ENCODE measurements around the gene GIMAP6. TPM values are rescaled to one million over a fixed set of nuclear protein-coding genes. Genes with fewer than 3 reads are reported as not detected.

The GIMAP6 gene
- total RNA-seq, 1 experiment from 2014 or later = not detected

GRCh38 chr7:150648353-150649079, 16.3 kb upstream of the GIMAP6 start:
- H3K27me3 Mint-ChIP-seq (ENCODE audit: insufficient read depth, unreplicated experiment) = no peaks in the 10 kb centered on the region
- H3K36me3 Mint-ChIP-seq (ENCODE audit: insufficient read depth, unreplicated experiment) = no peaks in the 10 kb centered on the region
- no peak overlapping the region for H3K27ac Mint-ChIP-seq (ENCODE audit: low read depth, unreplicated experiment)
- POLR2A ChIA-PET = no interaction called here
- H3K9me3 Mint-ChIP-seq (ENCODE audit: unreplicated experiment) = no peaks in the 10 kb centered on the region
- CTCF ChIA-PET = interaction anchor here (0.7 kb wide), 1 partner anchor 73 kb away, joined by 4 read pairs; no protein-coding TSS in a partner anchor
- BruUV-seq (replicated peaks) = no TSS peak
- H3K4me1 Mint-ChIP-seq (ENCODE audit: insufficient read depth, unreplicated experiment) = no peaks in the 10 kb centered on the region
- no peak overlapping the region for H3K4me3 Mint-ChIP-seq (ENCODE audit: unreplicated experiment)
- no peak for DNase-seq (ENCODE audit: unreplicated experiment)
- intact Hi-C loops (cut with micrococcal nuclease) = no loop called here
- no peak for TF ChIP-seq CTCF (IDR thresholded peaks at IDR 0.05; ENCODE audit: unreplicated experiment)

GRCh38 chr7:150645259-150646020, 13.3 kb upstream of the GIMAP6 start:
- no peak overlapping the region for H3K27ac Mint-ChIP-seq (ENCODE audit: low read depth, unreplicated experiment)
- no peaks in the 10 kb centered on the region for H3K4me1 Mint-ChIP-seq (ENCODE audit: insufficient read depth, unreplicated experiment)
- no peaks in the 10 kb centered on the region for H3K27me3 Mint-ChIP-seq (ENCODE audit: insufficient read depth, unreplicated experiment)
- ChIA-PET CTCF (no interaction called here), POLR2A (no interaction called here)
- intact Hi-C loops (cut with micrococcal nuclease) = no loop called here
- DNase-seq (ENCODE audit: unreplicated experiment) = no peak
- no peak for TF ChIP-seq CTCF (IDR thresholded peaks at IDR 0.05; ENCODE audit: unreplicated experiment)
- no peak overlapping the region for H3K4me3 Mint-ChIP-seq (ENCODE audit: unreplicated experiment)
- H3K36me3 Mint-ChIP-seq (ENCODE audit: insufficient read depth, unreplicated experiment) = no peaks in the 10 kb centered on the region
- no peaks in the 10 kb centered on the region for H3K9me3 Mint-ChIP-seq (ENCODE audit: unreplicated experiment)
- BruUV-seq (replicated peaks) = no TSS peak

DNA sequence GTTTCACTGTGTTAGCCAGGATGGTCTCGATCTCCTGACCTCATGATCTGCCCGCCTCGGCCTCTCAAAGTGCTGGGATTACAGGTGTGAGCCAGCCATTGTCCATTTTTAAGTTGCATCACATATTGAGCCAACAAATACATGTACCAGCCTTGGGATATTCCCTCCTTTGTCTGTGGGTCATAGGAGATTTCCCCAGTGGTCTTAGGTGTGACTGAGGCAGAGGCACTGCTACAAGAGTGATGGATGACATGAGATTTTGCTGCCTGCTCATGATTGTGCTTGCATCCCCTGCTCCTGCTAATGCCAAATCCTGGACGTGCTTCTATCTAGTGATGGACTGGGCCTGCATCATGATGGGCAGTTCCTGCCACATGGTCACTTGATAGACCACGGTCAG, 10.7 kb upstream of the GIMAP6 start:
- BruUV-seq (replicated peaks) = no TSS peak
- ChIA-PET POLR2A (no interaction called here), CTCF (no interaction called here)
- no peak for DNase-seq (ENCODE audit: unreplicated experiment)
- intact Hi-C loops (cut with micrococcal nuclease) = no loop called here
- H3K27ac Mint-ChIP-seq (ENCODE audit: low read depth, unreplicated experiment) = no peak overlapping the region
- no peaks in the 10 kb centered on the region for H3K27me3 Mint-ChIP-seq (ENCODE audit: insufficient read depth, unreplicated experiment)
- no peaks in the 10 kb centered on the region for H3K36me3 Mint-ChIP-seq (ENCODE audit: insufficient read depth, unreplicated experiment)
- no peak for TF ChIP-seq CTCF (IDR thresholded peaks at IDR 0.05; ENCODE audit: unreplicated experiment)
- peaks cover 11% of the 10 kb centered on the region for H3K9me3 Mint-ChIP-seq (ENCODE audit: unreplicated experiment)
- H3K4me3 Mint-ChIP-seq (ENCODE audit: unreplicated experiment) = no peak overlapping the region
- H3K4me1 Mint-ChIP-seq (ENCODE audit: insufficient read depth, unreplicated experiment) = no peaks in the 10 kb centered on the region

DNA sequence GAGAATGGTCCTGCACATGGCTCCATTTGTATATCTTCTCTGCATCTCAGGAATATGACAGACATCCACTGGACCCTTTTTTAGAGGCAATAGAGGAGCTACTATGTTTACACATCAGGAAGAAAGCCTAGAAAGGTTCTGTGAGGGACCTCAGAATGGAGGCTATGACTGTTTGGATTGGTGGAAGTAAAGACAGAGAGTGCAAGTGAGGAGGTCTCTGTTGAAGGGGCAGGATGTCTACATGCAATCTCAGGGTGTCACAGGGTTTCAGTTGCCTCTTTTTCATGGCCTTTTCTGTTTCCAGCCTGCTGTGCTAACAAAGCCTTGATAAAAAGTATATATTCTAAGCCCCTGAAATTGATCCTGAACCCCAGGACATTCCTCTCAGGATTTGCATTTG, 9.7 kb upstream of the GIMAP6 start:
- Mint-ChIP-seq H3K9me3 (ENCODE audit: unreplicated experiment) (peaks cover 19% of the 10 kb centered on the region), H3K27me3 (ENCODE audit: insufficient read depth, unreplicated experiment) (no peaks in the 10 kb centered on the region), H3K4me1 (ENCODE audit: insufficient read depth, unreplicated experiment) (no peaks in the 10 kb centered on the region), H3K4me3 (ENCODE audit: unreplicated experiment) (no peak overlapping the region), H3K27ac (ENCODE audit: low read depth, unreplicated experiment) (no peak overlapping the region), H3K36me3 (ENCODE audit: insufficient read depth, unreplicated experiment) (no peaks in the 10 kb centered on the region)
- CTCF ChIA-PET = no interaction called here
- intact Hi-C loops (cut with micrococcal nuclease) = no loop called here
- no TSS peak for BruUV-seq (replicated peaks)
- POLR2A ChIA-PET = interaction anchor here (0.5 kb wide), 1 partner anchor 17 kb away, joined by 3 read pairs; no protein-coding TSS in a partner anchor
- no peak for DNase-seq (ENCODE audit: unreplicated experiment)
- no peak for TF ChIP-seq CTCF (IDR thresholded peaks at IDR 0.05; ENCODE audit: unreplicated experiment)

Measured in MCF 10A (cell line).